NCI-H82 treated with DMSO at 0.1 percent for 48 hours (cell line): ENCODE data around the gene HDAC7.
"Not testable (repeated sequence)": the region's sequence is repeated elsewhere in the genome, so short reads cannot be mapped to it uniquely, and the experiment has no call there.

ENCODE experiments used
- DNase-seq: peaks from one replicate; lab custom pipeline; 2025; ENCODE audit not compliant: unreplicated experiment; lab: John Stamatoyannopoulos, UW

HDAC7 gene

DNA sequence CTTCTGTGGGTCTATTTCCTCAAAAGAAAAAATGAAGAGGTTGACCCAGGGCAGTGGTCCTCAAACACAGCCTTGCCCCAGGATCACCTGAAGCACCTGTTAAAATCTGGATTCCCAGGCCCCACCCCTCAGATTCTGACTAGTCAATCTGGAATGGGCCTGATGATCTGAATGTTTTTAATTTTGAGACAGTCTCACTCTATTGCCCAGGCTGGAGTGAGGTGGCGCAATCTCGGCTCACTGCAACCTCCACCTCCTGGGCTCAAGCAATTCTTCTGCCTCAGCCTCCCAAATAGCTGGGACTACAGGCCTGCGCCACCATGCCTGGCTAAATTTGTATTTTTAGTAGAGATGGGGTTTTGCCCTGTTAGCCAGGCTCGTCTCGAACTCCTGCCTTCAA is 4.3 kb downstream of the HDAC7 start:
- DNase-seq = not testable (repeated sequence)

GRCh38 chr12:47814539-47815170 is 5.0 kb downstream of the HDAC7 start:
- no peak for DNase-seq

DNA sequence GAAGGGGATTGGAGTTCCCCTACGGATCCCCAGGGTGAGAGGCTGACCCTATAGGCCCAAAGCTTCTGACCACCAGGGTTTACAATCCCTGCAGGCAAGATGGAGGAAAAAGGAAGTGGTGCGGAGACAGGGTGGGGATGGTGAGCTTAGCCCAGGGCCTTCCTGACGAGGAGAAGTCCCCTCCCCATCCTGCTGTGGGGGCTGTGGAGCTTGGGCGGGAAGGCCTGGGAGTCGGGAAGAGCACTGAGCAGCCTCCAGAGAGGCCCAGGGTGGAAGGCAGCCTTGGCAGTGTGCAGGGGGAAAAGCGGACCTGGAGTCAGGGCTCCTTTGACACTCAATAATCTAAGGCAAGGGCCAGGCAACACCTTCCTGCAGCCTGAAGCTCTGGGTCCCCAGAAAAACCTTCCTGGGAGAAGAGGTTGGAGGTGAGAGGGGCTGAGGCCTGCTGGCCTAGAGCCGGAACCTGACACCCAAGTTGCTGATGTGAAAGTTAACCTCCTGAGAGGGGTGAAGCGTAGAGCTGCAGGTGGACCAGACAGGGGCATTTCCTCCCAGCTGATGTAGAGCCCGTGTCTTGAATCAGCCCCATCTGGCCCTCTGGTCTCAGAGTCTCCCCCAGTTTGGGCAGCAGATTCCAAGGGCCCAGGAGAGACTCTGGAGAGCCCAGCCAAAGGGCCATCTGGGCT is 6.0 kb downstream of the HDAC7 start:
- no peak for DNase-seq

GRCh38 chr12:47812797-47813510 is 6.7 kb downstream of the HDAC7 start:
- no peak for DNase-seq

DNA sequence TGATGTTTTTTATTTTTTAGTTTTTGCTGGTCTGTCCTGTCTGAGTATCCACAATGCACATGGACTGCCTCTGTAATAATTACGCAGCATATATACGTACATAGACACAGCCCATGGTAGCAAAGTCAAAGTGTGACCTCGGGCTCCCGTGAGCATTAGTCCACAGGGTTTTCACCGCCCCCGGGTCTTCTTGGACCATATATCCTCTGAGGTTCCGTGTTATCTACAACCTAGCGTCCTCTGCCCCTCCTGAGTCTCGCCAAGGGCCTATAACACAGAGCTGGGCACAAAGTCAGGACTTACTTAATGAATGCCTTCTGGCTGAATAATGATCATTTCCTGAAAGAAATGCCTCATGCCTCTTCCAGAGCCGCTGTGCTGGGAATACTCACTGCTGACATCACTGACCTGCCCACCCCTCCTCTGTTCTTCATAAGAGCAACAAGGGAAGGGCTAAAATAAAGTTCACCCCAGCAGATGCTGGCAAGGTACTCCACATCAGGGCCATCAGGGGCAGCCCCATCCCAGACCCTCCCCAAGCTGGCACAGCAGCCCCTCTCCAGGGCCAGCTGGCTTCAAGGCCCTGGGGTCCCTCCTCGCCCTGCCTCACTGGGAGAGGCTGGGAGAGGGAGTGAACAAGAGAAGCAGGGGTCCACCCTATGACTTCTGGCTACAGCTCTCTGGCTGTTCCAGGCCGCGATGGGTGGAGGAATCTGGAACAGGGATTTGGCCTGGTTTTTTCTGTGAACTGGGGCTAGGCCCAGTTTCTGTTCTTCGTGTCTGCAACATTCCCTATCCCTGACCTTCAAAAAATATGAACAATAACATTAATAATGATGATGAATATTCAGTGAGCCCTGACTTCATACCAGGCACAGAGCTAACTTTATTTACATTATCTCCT is 7.9 kb downstream of the HDAC7 start:
- no peak for DNase-seq

- no peak for DNase-seq
These were observed 8.7 kb downstream of the HDAC7 start for GRCh38 chr12:47811072-47811396.

DNA sequence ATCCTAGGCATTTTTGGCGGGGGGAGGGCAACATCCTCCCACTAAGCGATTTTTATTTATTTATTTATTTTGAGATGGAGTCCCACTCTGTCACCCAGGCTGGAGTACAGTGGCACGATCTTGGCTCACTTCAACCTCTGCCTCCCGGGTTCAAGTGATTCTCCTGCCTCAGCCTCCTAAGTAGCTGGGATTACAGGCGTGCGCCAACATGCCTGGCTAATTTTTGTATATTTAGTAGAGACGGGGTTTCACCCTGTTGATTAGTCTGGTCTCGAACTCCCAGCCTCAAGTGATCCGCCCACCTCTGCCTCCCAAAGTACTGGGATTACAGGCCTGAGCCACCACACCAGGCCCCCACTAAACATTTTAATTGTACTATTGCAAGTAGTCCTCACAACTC is 10.2 kb downstream of the HDAC7 start:
- not testable (repeated sequence) for DNase-seq

DNA sequence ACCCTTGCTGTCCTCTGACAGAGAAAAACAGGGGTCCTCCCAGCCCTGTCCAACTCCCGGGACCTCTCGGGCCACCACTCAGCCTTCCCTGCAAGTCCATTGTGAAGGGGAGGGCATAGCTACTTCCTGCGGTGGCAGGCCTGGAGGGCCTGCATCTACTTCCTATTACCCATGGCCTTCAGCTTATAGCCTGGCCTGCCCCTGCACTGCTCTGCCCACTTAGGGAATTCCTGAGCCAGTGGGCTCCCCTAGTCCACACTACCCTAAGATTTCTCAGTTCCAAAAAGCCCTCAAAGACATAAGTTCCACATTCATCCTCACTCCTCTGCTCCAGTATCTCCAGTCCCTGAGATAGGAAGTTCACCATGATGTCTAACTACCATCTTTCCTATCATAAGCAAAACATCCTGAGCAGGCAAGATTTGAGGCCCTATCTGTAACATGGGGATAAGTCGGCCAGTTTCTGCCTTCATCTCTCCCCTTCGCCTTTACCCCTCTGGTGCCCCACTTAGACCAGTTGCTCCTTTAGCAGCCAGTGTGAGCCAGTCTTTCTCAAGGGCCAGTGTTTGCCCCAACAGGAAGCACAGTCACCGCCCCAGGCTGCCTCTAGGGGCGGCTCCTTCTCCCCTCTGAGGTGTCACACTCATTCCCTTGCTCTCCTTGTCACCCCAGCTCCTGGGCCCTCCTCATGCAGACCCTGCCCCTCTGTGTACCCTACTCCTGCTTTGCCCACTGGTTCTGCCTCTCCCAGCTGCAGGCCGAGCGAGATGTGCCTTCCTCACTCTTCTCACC is 10.9 kb downstream of the HDAC7 start:
- no peak for DNase-seq

DNA sequence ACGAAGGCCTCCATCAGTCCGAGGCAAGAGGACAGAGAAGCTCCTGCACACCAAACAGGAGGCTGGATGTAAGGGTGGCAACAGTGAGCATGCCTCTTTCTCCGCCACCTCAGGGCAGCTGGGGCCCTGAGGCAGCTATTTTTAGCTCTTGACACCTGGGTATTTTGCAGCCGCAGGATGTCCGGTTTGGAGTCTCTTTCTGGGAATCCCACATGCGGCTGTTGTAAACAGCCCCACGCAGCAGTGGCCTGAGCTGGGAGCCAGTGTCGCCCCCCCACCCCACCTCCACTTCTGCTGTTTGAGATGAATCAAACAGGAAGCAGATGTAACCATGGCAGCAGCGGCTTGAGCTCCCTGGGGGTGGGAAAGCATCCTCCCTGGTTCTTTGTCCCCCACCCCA is 11.7 kb downstream of the HDAC7 start:
- no peak for DNase-seq

GRCh38 chr12:47807338-47807737 is 12.4 kb downstream of the HDAC7 start:
- DNase-seq = no peak

DNA sequence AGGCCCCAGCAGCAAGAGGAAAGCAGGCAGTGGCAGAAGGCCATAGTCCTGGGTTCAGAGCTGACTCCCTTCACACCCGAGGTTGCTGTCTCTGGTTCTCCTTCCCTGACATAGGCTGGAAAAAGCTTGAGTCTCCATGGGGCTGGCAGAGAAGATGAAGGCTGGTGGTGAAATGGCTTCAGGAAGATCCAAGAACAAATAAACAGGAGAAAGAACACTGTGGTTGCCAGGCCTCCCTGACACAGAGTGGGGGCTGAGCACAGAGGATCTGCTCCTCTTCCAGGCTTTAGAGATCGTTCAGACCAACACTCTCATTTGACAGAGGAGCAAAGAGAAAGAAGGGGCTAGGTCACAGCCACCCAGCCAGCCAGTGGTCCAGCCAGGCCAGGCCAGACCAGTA is 14.3 kb downstream of the HDAC7 start:
- no peak for DNase-seq

DNA sequence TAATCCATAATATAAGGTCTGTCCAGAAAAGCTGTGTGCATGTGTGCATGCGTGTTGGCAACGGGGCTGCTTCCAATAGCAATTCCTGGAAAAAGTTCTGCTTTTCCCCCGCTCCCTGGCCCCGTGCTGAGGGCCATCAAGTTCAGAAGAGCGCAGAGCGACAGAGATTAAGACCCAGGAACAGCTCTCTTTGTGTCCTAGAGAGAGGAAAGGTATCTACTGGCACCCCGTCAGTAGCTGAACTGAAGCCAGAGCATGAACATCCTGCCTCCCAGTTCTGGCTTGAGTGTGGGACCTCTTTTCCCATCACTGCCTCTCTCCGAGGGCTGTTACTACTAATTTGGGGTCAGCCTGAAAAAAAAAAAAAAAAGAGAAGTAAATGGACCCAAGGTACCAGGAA is 15.5 kb downstream of the HDAC7 start:
- no peak for DNase-seq

GRCh38 chr12:47803191-47803875 is 16.4 kb downstream of the HDAC7 start:
- no peak for DNase-seq

GRCh38 chr12:47802312-47802711 is 17.4 kb downstream of the HDAC7 start:
- DNase-seq = no peak

- DNase-seq = no peak
These were observed 17.8 kb downstream of the HDAC7 start for GRCh38 chr12:47801904-47802246.

GRCh38 chr12:47801170-47801903 is 18.4 kb downstream of the HDAC7 start:
- no peak for DNase-seq

DNA sequence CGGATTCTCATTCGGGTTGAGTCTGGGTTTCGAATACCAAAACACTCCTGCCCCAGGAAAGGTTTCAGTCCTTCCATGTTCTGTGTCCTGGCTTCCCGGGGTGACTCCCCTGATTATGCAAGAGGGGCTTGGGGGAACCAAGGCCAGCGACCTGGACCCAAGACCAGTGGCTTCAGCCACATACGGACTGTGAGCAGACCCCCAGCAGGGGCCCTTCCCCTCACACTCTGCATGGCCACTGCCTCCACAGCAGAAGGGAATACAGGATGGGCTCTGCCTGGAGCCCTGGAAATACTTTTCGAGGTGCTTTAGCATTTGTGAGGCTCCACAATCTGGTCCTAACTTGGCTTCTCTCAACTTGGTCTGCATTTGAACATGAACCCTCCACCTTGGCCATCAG is 19.1 kb downstream of the HDAC7 start:
- DNase-seq = no peak

DNA sequence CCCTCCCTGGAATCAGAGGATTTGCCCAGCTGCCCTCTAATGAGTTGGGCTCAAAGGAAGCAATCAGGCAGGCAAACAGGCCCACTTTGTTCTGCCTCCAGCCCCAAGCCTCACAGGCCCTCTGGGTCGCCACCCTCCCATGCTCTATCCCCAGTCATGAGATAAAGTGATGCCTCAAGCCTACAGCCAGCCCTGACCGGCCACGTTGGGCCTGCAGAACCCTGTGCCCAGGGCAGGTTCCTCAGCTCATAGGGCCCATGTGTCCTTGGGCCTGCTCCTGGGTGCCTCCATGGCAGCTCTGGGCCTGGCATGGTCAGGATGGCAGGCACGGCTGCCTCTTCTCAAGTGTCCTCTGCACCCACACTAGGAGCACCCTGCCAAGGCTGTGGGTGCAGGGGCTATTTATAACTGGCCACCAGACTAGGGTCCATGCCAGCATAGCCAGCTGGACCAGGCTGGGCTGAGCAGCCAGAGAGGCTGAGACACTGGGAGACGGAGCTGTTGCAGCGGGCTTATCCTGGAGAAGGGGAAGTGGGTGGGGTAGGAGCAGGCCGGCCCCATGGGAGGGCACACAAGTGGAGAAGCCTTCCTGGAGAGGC is 20.2 kb downstream of the HDAC7 start:
- no peak for DNase-seq

GRCh38 chr12:47798382-47798948 is 21.2 kb downstream of the HDAC7 start:
- no peak for DNase-seq
